ENCODE measurements around the gene VEZT. TPM values are rescaled to one million over a fixed set of nuclear protein-coding genes. Genes with fewer than 3 reads are reported as not detected.
A peak's percentile ranks its signal among the peaks of the same experiment; 100 is the strongest.

VEZT gene
- total RNA-seq, 1 experiment from 2014 or later, result 77.4 TPM

DNA sequence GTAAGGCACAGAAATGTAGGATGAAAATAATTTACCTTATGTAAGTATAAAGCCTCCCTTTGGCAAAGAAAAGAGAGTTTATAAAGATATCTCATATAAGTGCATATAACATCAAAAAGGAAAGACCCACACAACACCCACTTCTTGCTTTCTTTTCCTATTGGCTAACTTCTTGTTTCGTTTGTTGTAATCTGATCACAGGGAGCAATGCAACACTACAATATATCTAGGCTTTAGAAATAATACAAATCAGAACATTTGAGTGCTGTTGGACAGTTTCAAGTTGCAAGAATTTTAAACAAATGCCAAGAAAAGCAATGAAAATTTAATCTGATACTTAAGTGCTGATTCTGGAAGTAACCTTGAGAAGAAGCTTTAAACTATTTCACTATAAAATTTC lies 1.7 kb upstream of the VEZT start:
- intact Hi-C loops (cut with micrococcal nuclease; ENCODE audit: unreplicated experiment), result loop anchor here (2.0 to 5.0 kb wide), 4 partner anchors 37 to 316 kb away; partner anchors contain the start of gene NR2C1
- Histone ChIP-seq H3K9me3 (no peaks in the 10 kb centered on the region), H3K27me3 (replicated peaks; ENCODE audit: control insufficient read depth, insufficient read depth, low read length) (no peaks in the 10 kb centered on the region), H3K4me3 (ENCODE audit: low read depth, low read length) (peak overlapping the region; percentile 75), H3K4me1 (peaks cover 13% of the 10 kb centered on the region; the same call in 1 of the 2 replicates), H3K36me3 (ENCODE audit: control insufficient read depth, insufficient read depth, low read length) (no peaks in the 10 kb centered on the region; the same call in 1 of the 2 replicates)
- peaks cover 23% of the 10 kb centered on the region for H3K4me1 Mint-ChIP-seq (ENCODE audit: low read depth, unreplicated experiment)
- CTCF ChIA-PET, result interaction anchor here (0.6 kb wide), 1 partner anchor 142 kb away, joined by 3 read pairs; the partner anchor contains the start of gene NR2C1
- peaks cover 7% of the 10 kb centered on the region for H3K36me3 Mint-ChIP-seq (ENCODE audit: insufficient read depth, unreplicated experiment)
- POLR2A ChIA-PET, result no interaction called here
- TF ChIP-seq, protein P1, sequence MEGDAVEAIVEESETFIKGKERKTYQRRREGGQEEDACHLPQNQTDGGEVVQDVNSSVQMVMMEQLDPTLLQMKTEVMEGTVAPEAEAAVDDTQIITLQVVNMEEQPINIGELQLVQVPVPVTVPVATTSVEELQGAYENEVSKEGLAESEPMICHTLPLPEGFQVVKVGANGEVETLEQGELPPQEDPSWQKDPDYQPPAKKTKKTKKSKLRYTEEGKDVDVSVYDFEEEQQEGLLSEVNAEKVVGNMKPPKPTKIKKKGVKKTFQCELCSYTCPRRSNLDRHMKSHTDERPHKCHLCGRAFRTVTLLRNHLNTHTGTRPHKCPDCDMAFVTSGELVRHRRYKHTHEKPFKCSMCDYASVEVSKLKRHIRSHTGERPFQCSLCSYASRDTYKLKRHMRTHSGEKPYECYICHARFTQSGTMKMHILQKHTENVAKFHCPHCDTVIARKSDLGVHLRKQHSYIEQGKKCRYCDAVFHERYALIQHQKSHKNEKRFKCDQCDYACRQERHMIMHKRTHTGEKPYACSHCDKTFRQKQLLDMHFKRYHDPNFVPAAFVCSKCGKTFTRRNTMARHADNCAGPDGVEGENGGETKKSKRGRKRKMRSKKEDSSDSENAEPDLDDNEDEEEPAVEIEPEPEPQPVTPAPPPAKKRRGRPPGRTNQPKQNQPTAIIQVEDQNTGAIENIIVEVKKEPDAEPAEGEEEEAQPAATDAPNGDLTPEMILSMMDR (IDR thresholded peaks at IDR 0.05; ENCODE audit: insufficient read depth in 1 of 2, low read depth in 1 of 2, low read length in 1 of 2, severe bottlenecking in 1 of 2, unreplicated experiment in 1 of 2), result no peak
- peak overlapping the region; percentile 81 for H3K4me3 Mint-ChIP-seq (ENCODE audit: unreplicated experiment)
- DNase-seq, result no peak
- H3K27me3 Mint-ChIP-seq (ENCODE audit: insufficient read depth, unreplicated experiment), result no peaks in the 10 kb centered on the region
- H3K27ac Mint-ChIP-seq (ENCODE audit: unreplicated experiment), result peak overlapping the region; percentile 88
- no peaks in the 10 kb centered on the region for H3K9me3 Mint-ChIP-seq (ENCODE audit: unreplicated experiment)
- BruUV-seq (replicated peaks), result no TSS peak

DNA sequence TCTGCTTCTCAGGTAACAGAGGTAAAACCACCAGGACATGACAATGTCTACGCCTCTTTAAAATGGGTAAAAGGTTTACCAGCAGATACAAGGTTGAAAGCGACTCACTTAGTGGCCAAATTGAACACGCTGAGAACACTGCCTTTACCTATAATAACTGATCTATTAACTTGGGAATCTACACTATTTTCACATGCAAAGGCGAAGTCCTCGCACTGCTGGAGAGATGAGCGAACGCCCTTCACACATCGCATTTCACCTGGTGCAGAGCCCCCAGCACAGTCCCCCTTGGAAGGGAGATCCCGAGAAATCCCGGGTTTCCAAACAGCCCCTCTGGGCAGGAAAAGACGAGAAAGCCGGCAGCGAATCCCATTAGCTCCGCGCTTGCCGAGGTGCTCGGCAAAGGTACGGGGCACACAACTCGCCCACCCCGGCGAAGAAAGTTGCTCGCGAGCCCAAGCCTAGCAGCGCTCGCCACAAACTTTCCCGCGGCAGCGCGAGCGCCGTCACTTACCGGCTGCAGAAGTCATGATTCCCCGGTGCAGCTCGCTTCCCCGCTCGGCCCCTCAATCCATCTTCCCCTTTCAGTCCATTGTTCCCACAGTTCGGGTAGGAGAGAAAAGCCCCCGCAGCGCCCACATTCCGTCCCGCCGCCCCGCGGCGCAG lies 763 bp upstream of the VEZT start:
- Histone ChIP-seq H3K9me3 (no peaks in the 10 kb centered on the region), H3K36me3 (ENCODE audit: control insufficient read depth, insufficient read depth, low read length) (no peaks in the 10 kb centered on the region), H3K4me3 (ENCODE audit: low read depth, low read length) (peak overlapping the region; percentile 75), H3K27me3 (replicated peaks; ENCODE audit: control insufficient read depth, insufficient read depth, low read length) (no peaks in the 10 kb centered on the region), H3K4me1 (peaks cover 15% of the 10 kb centered on the region; the same call in 1 of the 2 replicates)
- Mint-ChIP-seq H3K9me3 (ENCODE audit: unreplicated experiment) (no peaks in the 10 kb centered on the region), H3K27ac (ENCODE audit: unreplicated experiment) (peak overlapping the region; percentile 88), H3K27me3 (ENCODE audit: insufficient read depth, unreplicated experiment) (no peaks in the 10 kb centered on the region), H3K4me1 (ENCODE audit: low read depth, unreplicated experiment) (peaks cover 23% of the 10 kb centered on the region), H3K4me3 (ENCODE audit: unreplicated experiment) (peak overlapping the region; percentile 81), H3K36me3 (ENCODE audit: insufficient read depth, unreplicated experiment) (peaks cover 7% of the 10 kb centered on the region)
- DNase-seq, result no peak
- intact Hi-C loops (cut with micrococcal nuclease; ENCODE audit: unreplicated experiment), result loop anchor here (1.0 to 5.0 kb wide), 8 partner anchors 13 to 315 kb away; partner anchors contain the start of gene NR2C1
- TF ChIP-seq, protein P1 (IDR thresholded peaks at IDR 0.05; ENCODE audit: insufficient read depth in 1 of 2, low read depth in 1 of 2, low read length in 1 of 2, severe bottlenecking in 1 of 2, unreplicated experiment in 1 of 2), result no peak
- CTCF ChIA-PET, result interaction anchor here (0.6 to 1.7 kb wide), 11 partner anchors 12 to 358 kb away, joined by 3 to 13 read pairs (median 3); partner anchors contain the start of gene NR2C1
- POLR2A ChIA-PET, result interaction anchor here (0.5 to 1.5 kb wide), 10 partner anchors 13 to 257 kb away, joined by 3 to 14 read pairs (median 4); partner anchors contain the start of genes METAP2 and NR2C1
- BruUV-seq (replicated peaks), result TSS peak; percentile 39
